Stomach (tissue), 9 donors: ENCODE data around the gene NUCB2. TPM values are rescaled to one million over a fixed set of nuclear protein-coding genes. Genes with fewer than 3 reads are reported as not detected.

ENCODE experiments used
- DNase-seq, 2 donors: peaks; one replicate each; pipeline versions ENCODE4 v3.0.0 to v3.0.0-alpha.2; 2013 to 2019
- H3K27ac ChIP-seq, 5 donors: fragments of 200-600 bp in 4 of 5; sonication (generic) in 4 of 5; one replicate each; pipeline ENCODE4 v1.5.1; 2013 to 2019; ENCODE audit warnings: mild to moderate bottlenecking in 1 of 5, moderate library complexity in 1 of 5
- H3K27me3 ChIP-seq, 3 donors: fragments of 200-600 bp; sonication (generic); one replicate each; pipeline ENCODE4 v1.5.1; 2017 to 2019; ENCODE audit warnings: mixed run types in 1 of 3
- H3K36me3 ChIP-seq, 4 donors: fragments of 200-600 bp; sonication (generic); 1 replicate in 3 of 4; 2 replicates in 1 of 4; pipeline ENCODE4 v1.5.1; 2016 to 2019
- H3K4me1 ChIP-seq, 4 donors: fragments of 200-600 bp; sonication (generic); one replicate each; pipeline ENCODE4 v1.5.1; 2016 to 2019
- H3K4me3 ChIP-seq, 4 donors: fragments of 200-600 bp; sonication (generic) in 3 of 4; one replicate each; pipeline ENCODE4 v1.5.1; 2016 to 2019; ENCODE audit warnings: mild to moderate bottlenecking in 1 of 4
- H3K9me3 ChIP-seq, 4 donors: fragments of 200-600 bp; sonication (generic); one replicate each; pipeline ENCODE4 v1.5.1; 2016 to 2019
- EP300 ChIP-seq: sonication (generic); formaldehyde crosslinking; IDR thresholded peaks from one replicate; pipeline ENCODE4 v1.6.1; 2017; ENCODE audit warnings: antibody characterized with exemption
- POLR2A ChIP-seq, 4 donors: fragments of 450-650 bp; IDR thresholded peaks; one replicate each; pipeline ENCODE4 v1.6.1; 2016; ENCODE audit warnings: antibody characterized with exemption in 4 of 4, control low read depth in 2 of 4, mild to moderate bottlenecking in 1 of 4, moderate library complexity in 1 of 4
- POLR2AphosphoS5 ChIP-seq, 3 donors: sonication (generic); formaldehyde crosslinking; IDR thresholded peaks; one replicate each; pipeline ENCODE4 v1.6.1; 2016; ENCODE audit warnings: antibody characterized with exemption in 3 of 3
- WGBS, 5 donors: extraction: QIAGEN DNeasy Blood & Tissue Kit in 3 of 5; methylation state at CpG; one replicate each; pipeline versions ENCODE4 v1.1.5 to v1.1.7; 2013 to 2018; 5-methylcytosine and 5-hydroxymethylcytosine counted together
- intact Hi-C: fragments of 100-400 bp; cut with DNase I; formaldehyde crosslinking; loops from one replicate; pipeline ENCODE4 v1.15.1; 2023; ENCODE audit warnings: low total_unique reads
- polyA plus RNA-seq, 3 donors: library from polyadenylated mRNA; stranded (reverse); fragments of 200-250 nt; gene quantifications; one replicate each; pipeline ENCODE4 v1.2.3, GENCODE V29; 2013
- total RNA-seq, 5 donors: library from RNA; depleted of rRNA; stranded (reverse); fragments of >200 nt; gene quantifications; one replicate each; pipeline versions ENCODE4 v1.1.0 to v1.2.3, GENCODE V29; 2014 to 2016
- TF ChIP-seq, protein P1 (sequence below), 7 experiments: fragments of 450-650 bp in 4 of 7; fragments of 200-600 bp in 3 of 7; sonication (generic) in 3 of 7; IDR thresholded peaks; one replicate each; pipeline ENCODE4 v1.5.1; 2016 to 2019; ENCODE audit warnings: antibody characterized with exemption in 7 of 7, control low read depth in 2 of 7, mild to moderate bottlenecking in 1 of 7
- donor health status: healthy with polysubstance abuse.
- donor health status: Bipolar disorder and iron deficiency.
- donor health status: healthy.

NUCB2 gene
- total and polyA plus RNA-seq, 8 donors, result 6.4 to 112 (median 51.4) TPM

DNA sequence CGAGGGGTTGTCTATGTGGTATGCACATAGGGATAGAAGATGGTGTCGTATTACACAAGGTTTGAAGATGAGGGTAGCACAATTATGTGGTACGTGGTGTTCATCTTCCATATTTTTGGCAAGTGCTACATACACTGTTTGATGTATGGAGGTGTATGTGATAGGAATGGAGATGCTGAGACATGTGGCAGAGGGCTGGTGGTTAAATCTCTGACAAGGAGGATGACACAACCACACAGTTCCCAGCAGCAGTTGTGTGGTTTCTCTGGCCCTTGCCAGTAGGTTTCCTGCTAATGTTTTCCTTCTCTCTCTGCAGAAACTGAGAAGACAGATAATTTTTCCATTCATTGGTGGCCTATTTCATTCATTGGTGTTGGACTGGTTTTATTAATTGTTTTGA, 92.0 kb downstream of the NUCB2 start:
- peaks cover 36 to 84% (median 79%) of the 10 kb centered on the region in 4 donors for H3K36me3 ChIP-seq
- H3K27ac ChIP-seq, result no peak overlapping the region
- H3K4me3 ChIP-seq, result no peak overlapping the region
- intact Hi-C loops, result no loop called here
- TF ChIP-seq EP300 (no peak), POLR2A (IDR thresholded peaks at IDR 0.05) (no peak), POLR2AphosphoS5 (IDR thresholded peaks at IDR 0.05) (no peak)
- TF ChIP-seq, protein P1, sequence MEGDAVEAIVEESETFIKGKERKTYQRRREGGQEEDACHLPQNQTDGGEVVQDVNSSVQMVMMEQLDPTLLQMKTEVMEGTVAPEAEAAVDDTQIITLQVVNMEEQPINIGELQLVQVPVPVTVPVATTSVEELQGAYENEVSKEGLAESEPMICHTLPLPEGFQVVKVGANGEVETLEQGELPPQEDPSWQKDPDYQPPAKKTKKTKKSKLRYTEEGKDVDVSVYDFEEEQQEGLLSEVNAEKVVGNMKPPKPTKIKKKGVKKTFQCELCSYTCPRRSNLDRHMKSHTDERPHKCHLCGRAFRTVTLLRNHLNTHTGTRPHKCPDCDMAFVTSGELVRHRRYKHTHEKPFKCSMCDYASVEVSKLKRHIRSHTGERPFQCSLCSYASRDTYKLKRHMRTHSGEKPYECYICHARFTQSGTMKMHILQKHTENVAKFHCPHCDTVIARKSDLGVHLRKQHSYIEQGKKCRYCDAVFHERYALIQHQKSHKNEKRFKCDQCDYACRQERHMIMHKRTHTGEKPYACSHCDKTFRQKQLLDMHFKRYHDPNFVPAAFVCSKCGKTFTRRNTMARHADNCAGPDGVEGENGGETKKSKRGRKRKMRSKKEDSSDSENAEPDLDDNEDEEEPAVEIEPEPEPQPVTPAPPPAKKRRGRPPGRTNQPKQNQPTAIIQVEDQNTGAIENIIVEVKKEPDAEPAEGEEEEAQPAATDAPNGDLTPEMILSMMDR (IDR thresholded peaks at IDR 0.05), result no peak
- WGBS, 5 donors, result 94 to 97% (median 95%) methylated on average over 3 of the region's 3 CpGs
- H3K4me1 ChIP-seq, result no peaks in the 10 kb centered on the region
- H3K9me3 ChIP-seq, result peaks cover 24 to 56% (median 47%) of the 10 kb centered on the region in 4 donors
- DNase-seq, result no peak
- H3K27me3 ChIP-seq, result no peaks in the 10 kb centered on the region

DNA sequence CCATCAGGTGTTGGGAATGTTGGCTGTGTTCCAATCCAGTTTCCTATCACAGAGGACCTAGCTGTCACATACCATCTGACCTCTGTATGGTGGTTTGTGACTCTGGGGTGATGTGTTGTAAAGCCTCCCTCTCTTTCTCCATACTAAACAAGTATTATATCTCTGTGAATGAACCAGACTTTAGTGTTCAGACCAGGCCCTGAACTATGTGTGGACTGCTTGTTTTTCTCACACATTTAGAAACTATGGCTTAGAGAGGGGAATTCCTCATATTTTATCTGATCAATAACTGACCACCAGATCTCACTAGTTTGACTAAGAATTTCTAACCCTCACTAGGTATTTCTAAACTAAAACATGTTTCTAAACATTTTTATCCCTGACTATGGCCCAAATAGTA, 92.6 kb downstream of the NUCB2 start:
- TF ChIP-seq EP300 (no peak), POLR2A (IDR thresholded peaks at IDR 0.05) (no peak)
- TF ChIP-seq, protein P1 (IDR thresholded peaks at IDR 0.05), result no peak
- no peaks in the 10 kb centered on the region for H3K27me3 ChIP-seq
- H3K9me3 ChIP-seq, result peaks cover 24 to 61% (median 53%) of the 10 kb centered on the region in 4 donors
- intact Hi-C loops, result no loop called here
- DNase-seq, result no peak
- H3K4me3 ChIP-seq, result no peak overlapping the region
- no peak overlapping the region for H3K27ac ChIP-seq
- H3K4me1 ChIP-seq, result no peaks in the 10 kb centered on the region
- peaks cover 36 to 89% (median 83%) of the 10 kb centered on the region in 4 donors for H3K36me3 ChIP-seq

- H3K9me3 ChIP-seq, result peaks cover 24 to 66% (median 55%) of the 10 kb centered on the region in 4 donors
- H3K4me1 ChIP-seq, result no peaks in the 10 kb centered on the region
- no peak overlapping the region for H3K27ac ChIP-seq
- peaks cover 36 to 91% (median 88%) of the 10 kb centered on the region in 4 donors for H3K36me3 ChIP-seq
- no peak for DNase-seq
- intact Hi-C loops, result no loop called here
- TF ChIP-seq POLR2AphosphoS5 (IDR thresholded peaks at IDR 0.05) (no peak), POLR2A (IDR thresholded peaks at IDR 0.05) (no peak), EP300 (no peak)
- TF ChIP-seq, protein P1 (IDR thresholded peaks at IDR 0.05), result no peak
- no peak overlapping the region for H3K4me3 ChIP-seq
- H3K27me3 ChIP-seq, result no peaks in the 10 kb centered on the region
- WGBS, 5 donors, result 78 to 96% (median 92%) methylated on average over 2 of the region's 2 CpGs
Observed at GRCh38 chr11:17369684-17370243, 93.2 kb downstream of the NUCB2 start.

DNA sequence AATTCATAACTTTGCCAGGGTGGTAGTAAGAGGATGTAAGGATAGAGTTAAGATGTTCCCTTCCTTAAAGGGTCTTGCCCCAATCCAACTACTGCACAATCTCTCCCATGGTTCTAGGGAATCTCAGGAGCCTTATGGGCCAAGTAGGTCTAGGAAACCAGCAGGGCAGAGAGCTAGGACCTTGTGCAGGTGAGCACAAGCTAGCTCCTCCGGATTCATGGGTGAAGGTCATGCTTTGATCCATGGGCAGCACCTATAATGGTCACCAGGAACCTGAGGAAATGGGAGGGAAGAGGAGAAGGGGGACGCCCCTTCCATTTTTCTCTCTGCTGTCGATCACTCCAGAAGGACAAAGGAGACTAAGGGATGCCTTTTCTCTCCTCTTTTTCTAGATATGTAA, 95.1 kb downstream of the NUCB2 start:
- no peak overlapping the region for H3K27ac ChIP-seq
- no peaks in the 10 kb centered on the region for H3K27me3 ChIP-seq
- no peaks in the 10 kb centered on the region for H3K4me1 ChIP-seq
- intact Hi-C loops, result no loop called here
- no peak overlapping the region for H3K4me3 ChIP-seq
- H3K9me3 ChIP-seq, result peaks cover 24 to 66% (median 55%) of the 10 kb centered on the region in 4 donors
- TF ChIP-seq, protein P1 (IDR thresholded peaks at IDR 0.05), result no peak
- TF ChIP-seq POLR2AphosphoS5 (IDR thresholded peaks at IDR 0.05) (no peak), POLR2A (IDR thresholded peaks at IDR 0.05) (no peak), EP300 (no peak)
- H3K36me3 ChIP-seq, result peaks cover 36 to 96% (median 80%) of the 10 kb centered on the region in 4 donors
- WGBS, 5 donors, result 55 to 64% (median 62%) methylated on average over 3 of the region's 3 CpGs
- DNase-seq, result no peak
